NOMO-1 treated with DMSO at 0.1 percent for 48 hours (cell line): ENCODE results near the gene INPP4A.
"Not testable (repeated sequence)": the region's sequence is repeated elsewhere in the genome, so short reads cannot be mapped to it uniquely, and the experiment has no call there.

ENCODE experiments used
- DNase-seq: peaks from one replicate; lab custom pipeline; 2025; ENCODE audit not compliant: unreplicated experiment; lab: John Stamatoyannopoulos, UW

Gene INPP4A

DNA sequence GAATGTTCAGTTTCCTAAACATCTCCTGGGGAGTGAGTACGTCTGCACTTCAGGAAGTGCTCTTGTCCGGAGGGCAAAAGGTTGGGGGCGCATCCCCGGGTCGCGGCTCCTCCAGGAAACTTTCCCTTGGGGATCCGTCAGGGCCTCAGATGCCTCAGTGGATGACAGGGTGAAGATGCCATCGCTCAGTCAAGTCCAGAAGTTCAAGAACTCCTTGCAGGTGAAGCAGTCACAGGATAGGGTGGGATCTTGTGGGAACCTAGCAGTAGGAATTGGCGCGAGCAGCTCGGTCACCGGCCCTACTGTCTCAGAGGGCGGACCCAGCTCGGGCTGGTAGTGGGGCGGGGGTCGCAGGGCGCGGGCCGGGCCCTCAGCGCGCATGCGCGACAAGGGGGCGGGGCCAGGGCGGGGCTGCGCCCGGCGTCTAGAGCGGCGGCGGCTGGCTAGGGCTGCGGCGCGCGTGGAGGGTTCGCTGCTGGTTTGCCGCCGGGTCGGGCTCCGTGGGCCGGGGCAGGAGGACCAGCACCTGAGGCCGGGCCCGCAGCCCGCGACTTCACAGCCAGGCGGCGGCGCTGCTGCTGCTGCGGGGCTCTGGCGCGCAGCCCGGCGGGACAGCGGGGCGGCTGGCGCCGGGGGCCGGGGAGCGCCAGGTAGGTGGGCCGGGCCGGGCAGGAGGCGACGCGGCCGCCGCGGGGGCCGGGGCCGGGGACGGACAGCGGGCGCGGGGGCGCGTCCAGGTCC, at the start of gene INPP4A:
Gene INPP4A (plus strand): TSS at position 423 of the 741 bp plus-strand sequence. CDS start 75,191 bp downstream, outside the sequence.
- peak; percentile 32 for DNase-seq

DNA sequence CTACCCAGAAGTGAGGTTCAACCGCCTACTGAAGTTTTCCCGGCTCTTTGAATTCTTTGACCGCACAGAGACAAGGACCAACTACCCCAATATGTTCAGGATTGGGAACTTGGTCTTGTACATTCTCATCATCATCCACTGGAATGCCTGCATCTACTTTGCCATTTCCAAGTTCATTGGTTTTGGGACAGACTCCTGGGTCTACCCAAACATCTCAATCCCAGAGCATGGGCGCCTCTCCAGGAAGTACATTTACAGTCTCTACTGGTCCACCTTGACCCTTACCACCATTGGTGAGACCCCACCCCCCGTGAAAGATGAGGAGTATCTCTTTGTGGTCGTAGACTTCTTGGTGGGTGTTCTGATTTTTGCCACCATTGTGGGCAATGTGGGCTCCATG, 48.7 kb upstream of the INPP4A start:
- no peak for DNase-seq

DNA sequence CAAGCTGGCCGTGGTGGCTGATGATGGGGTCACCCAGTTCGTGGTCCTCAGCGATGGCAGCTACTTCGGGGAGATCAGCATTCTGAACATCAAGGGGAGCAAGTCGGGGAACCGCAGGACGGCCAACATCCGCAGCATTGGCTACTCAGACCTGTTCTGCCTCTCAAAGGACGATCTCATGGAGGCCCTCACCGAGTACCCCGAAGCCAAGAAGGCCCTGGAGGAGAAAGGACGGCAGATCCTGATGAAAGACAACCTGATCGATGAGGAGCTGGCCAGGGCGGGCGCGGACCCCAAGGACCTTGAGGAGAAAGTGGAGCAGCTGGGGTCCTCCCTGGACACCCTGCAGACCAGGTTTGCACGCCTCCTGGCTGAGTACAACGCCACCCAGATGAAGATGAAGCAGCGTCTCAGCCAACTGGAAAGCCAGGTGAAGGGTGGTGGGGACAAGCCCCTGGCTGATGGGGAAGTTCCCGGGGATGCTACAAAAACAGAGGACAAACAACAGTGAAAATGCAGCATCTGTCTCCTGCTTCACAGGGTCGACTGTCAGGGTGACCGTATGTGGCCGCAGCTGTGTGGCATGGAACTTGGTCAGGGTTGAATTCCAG, 47.8 kb upstream of the INPP4A start:
- no peak for DNase-seq

DNA sequence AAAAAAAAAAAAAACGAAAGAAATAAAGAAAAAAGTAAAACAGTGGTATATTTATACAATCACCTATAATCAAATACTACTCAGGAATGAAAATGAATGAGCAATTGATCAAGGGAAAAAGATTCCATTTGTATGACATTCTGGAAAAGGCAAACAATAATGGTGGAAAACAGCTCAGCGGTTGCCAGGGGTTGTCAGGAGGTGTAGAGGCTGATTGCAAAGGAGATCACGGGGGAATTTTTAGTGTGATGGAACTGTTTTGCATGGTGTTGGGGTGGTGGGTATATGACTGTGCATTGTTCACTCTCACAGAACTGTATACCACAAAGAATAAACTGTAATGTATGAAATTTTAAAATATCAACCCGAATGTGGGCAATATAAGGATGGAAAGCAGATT, 45.5 kb upstream of the INPP4A start:
- no peak for DNase-seq

DNA sequence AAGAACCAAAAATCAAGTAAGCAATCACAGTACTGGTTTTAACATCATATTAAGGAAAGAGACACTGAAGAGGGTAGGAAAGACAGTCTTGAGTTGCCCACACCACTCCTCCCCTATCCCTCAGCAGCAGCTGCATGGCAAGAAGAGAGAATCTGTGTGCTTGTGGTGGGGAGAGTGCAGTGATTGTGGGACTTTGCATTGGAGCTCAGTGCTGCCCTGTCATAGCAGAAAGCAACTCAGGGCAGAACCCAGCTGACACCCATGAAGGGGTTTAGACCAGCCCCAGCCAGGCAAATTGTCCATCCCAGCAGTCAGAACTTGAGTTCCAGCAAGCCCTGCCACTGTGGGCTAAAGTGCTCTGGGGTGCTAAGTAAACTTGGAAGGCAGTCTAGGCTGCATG, 40.8 kb upstream of the INPP4A start:
- DNase-seq: no peak

DNA sequence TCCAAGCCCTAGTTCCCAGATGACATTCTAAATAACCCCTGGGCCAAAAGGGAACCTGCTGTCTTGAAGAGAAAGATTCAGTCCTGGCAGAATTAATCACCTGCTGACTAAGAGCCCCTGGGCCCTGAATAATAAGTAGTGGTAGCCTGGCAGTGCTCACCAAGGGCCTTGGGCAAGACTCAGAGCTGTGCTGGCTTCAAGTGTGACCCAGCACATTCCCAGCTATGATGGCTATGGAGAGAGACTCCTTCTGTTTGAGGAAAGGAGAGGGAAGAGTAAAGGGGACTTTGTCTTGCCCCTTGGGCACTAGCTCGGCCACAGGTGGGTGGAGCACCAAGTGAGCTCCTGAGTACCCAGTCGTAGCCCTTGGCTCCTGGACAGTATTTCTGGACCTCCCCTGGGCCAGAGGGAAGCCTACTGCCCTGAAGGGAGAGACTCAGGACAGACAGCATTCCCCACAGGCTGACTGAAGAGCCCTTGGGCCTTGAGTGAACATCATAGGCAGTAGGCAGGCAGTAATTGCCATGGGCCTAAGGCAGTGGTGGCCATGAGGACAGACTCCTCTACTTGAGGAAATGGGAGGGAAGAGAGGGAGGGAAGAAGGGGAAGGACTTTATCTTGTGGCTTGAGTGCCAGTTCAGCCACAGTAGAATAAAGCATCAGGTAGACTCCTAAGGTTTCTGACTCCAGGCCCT, 40.0 kb upstream of the INPP4A start:
- DNase-seq: no peak

DNA sequence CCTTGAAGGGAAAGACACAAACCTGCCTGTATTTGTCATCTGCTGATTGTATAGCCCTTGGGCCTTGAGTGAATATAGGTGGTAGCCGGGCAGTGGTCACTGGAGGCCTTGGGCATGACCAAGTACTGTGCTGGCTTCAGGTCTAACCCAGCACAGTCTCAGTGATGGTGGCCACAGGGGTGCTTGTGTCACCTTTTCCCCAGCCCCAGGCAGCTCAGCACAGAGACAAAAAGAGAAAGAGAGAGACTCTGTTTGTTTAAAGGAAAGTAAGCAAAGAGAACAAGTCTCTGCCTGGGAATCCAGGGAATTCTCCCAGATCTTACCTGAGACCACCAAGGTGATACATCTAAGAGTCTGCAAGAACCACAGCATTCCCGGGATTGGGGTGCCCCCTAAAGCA, 39.4 kb upstream of the INPP4A start:
- no peak for DNase-seq

DNA sequence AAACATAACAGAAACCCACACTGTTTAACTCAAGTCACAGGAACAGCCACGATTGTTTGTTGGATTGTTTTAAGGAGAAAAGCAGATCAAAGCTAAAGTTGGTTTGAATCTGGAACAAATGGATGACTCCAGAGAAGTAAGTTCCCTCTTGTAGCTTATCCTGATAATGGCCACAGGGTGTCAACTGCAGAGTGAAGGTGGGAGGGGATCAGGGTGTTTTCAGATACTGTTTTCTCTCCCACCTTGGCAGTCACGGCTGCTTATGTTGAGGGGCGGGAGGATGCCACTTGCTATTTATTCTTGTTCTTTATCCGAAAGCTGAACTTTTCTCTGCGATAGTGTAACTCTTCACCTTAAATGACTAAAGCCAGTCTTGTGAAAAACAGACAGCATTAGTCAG, 36.5 kb upstream of the INPP4A start:
- DNase-seq: no peak

DNA sequence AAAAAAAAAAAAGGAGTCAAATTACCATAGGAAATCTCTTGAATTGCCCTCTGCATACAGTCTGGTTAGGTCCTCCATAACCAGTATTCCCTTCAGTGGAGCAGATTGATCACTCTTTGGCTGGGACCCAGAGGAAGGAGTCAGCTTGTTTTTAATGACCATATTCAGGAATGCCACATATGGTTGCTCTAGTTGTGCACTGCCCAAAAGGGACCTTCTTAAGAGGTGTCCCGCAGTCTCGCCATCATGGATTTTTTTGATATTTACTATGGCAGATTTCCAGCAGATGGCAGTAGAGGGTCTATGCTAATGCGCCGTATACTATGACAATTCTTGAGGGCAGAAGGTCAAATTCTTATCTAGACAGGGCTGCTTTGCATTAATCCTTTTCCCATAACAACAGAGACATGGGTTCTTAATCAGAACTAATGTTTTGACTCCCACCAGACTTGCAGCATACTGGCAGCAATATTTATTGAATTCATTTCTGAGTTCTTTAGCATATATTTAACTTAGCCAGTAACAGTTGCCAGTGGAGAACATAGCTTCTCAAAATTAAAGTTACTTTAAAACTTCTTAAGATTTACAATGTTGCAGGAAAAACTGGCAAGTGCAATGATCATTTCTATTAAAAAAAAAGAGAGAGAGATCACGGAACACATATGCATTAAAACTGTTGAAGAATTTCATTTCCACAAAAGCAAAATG, 31.8 kb upstream of the INPP4A start:
- peak; percentile 60 for DNase-seq

DNA sequence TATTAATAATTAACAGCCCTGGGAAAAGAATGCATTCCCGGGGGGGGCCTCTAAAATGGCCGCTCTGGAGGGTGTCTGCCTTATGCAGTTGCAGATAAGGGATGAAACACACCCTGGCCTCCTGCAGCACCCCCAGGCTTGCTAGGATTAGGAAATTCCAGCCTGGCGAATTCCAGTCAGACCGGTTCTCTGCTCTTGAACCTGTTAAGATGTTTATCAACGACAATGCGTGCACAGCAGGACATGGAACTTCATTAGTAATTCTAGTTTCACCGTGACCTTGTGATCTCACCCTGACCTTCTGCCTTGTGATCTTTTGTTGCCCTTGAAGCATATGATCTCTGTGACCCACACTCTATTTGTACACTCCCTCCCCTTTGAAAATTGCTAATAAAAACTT, 30.4 kb upstream of the INPP4A start:
- DNase-seq: not testable (repeated sequence)

DNA sequence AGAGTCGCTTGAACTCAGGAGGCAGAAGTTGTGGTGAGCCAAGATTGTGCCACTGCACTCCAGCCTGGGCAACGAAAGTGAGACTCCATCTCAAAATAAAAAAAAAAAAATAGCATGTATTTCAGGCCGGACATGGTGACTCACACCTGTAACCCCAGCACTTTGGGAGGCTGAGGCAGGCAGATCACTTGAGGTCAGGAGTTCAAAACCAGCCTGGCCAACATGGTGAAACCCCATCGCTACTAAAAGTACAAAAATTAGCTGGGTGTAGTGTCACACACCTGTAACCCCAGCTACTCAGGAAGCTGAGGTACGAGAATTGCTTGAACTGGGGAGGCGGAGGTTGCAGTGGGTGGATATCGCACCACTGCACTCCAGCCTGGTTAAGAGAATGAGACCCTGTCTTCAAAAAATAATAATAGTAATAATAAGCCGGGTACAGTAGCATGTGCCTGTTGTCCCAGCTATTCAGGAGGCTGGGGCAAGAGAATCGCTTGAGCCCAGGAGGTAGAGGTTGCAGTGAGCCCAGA, 28.9 kb upstream of the INPP4A start:
- DNase-seq: not testable (repeated sequence)

DNA sequence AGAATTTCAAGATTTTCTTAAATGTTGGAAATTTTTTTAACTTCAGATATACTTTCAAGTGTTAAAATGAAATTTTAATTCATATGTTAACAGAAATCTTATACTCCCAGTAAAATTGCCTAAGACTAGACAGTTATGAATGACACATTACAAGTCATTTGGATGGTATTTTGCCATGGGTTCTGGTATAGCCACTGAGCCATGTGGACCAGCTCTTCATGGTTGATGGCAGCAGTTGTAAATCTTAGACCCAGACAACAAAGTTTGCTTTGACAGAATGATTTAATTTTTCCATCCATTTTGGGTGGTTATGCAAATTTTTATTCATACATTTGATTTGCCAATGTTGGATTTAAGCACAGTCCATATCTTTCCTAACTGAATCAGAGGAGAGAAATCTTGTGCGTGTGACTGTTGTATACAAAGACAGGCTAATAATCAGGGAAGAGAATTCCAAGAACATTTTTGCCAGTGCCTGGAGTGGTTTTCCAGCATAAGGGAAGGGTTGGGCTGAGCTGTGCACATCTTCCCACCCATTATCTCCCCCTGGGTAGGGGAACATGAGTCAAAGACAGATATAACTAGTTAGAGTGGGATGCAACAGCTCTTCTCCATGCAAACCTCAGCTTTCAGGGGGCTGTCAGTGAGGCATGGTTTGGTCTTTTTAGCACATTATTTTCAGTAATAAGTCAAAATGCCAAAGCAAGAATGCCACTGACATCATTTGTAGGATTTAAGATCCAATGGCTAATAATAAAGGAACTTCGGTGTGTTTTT, 28.1 kb upstream of the INPP4A start:
- no peak for DNase-seq

DNA sequence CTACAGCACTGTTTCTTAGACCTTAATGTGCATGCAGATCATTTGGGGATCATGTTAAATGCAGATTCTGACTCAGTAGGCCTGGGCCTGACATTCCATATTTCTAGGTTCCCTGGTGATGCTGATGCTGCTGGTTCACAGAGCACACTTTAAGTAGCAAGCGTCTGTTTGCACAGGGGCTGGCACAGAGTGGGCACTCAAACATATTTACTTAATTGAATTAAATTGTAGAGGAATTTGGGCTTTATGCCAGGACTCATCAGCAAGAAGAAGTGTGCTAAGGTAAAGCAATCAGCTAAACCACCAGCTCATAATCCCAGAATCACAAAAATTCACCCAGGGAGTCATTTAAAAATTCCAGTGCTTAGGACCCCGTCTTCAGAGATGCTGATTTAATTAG, 25.1 kb upstream of the INPP4A start:
- DNase-seq: no peak

DNA sequence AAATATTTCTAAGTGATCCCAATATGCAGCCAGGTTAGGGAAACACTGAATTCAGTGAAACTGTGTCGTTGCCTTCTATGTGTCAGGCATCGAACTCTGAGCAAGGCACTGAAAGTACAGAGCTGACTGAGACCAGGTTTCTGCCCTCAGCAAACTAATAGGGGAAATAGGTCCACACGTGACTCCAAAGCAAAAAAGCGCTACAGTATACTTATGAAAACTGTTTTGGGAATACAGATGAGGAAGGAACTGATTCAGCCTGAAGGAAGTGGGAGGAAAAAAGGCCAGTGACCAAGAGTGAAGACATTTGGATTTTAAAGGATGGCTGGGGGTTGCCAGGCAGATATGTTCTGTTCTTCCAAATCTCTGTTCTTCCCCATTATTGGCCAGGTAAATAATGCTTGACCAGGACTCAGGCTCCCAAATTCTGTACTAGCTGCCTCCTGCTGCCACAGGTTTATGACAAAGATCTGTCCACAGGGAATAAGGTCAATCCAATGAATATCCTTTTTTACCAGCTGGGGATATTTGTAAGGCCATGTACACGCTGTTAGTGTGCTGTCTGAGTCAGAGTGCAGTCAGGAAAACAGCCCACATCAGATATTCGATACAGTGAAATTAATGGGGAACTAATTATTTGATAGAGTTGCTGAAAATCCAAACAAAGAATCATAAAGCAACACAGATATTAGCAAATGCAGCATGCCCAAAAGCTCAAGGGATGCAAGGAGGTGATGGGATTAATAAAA, 24.5 kb upstream of the INPP4A start:
- no peak for DNase-seq

DNA sequence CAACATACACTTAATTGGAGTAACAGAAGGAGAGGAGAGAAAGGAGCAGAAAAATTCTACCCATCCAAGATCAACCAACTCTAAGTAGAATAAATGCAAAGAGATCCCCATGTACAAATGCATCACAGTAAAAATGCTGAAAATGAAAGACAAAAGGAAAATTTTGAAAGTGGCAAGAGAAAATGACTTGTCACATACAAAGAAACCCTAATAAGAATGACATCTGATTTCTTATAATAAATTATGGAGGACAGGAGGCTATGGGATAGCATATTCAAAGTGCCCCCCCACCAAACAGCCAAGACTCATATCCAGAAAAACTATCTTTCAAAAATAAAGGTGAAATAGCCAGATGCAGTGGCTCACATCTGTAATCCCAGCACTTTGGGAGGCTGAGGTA, 22.2 kb upstream of the INPP4A start:
- DNase-seq: no peak

DNA sequence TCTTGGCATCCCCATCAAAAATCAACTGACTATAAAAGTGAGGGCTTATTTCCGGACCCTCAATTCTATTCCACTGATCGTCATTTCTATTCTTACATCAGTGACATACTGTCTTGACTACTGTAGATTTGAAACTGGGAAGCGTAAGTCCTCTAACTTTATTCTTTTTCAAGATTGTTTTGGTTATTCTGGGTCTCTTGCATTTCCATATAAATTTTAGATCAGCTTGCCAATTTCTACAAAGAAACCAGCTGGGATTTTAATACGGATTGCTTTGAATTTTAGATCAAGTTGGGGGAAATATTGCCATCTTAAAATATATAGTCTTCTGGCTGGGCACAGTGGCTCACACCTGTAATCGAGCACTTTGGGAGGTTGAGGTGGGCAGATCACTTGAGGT, 17.9 kb upstream of the INPP4A start:
- no peak for DNase-seq

DNA sequence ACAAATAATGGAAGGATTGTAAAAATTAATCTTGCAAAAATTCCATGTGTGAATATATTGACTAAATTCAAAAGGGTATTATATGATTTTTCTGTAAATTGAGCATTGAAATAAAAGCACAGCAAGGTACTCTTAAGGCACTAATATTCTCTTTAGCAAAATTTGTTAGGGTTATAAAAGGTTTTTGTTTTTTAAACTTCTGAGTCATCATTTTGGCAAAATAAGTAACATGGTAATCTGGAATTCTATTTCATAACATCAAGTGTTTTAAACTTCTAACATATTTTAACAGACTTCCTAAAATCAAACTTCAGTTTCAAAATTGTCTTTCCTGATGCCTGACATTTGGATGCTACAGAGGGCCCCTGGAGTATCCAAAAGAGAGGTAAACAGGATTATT, 12.5 kb upstream of the INPP4A start:
- no peak for DNase-seq

DNA sequence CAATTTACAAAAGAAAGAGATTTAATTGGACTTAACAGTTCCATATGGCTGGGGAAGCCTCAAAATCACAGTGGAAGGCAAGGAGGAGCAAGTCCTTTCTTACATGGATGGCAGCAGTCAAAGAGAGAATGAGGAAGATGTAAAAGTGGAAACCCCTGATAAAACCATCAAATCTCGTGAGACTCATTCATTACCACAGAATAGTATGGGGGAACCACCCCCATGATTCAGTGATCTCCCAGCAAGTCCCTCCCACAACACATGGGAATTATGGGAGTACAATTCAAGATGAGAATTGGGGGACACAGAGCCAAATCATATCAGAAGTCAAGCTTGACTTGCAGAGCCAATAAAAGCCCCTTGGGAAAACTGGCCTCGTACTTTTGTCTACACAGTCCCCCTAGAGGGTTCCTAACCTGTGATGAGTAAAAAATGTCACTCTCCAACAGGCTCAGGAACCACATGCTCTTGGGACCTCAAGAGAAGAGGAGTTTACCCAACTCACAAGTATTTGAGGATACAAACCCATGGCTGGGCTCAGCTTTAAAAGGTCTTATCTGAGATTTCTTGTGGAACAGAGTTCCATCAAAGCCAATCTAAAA, 11.2 kb upstream of the INPP4A start:
- DNase-seq: no peak

DNA sequence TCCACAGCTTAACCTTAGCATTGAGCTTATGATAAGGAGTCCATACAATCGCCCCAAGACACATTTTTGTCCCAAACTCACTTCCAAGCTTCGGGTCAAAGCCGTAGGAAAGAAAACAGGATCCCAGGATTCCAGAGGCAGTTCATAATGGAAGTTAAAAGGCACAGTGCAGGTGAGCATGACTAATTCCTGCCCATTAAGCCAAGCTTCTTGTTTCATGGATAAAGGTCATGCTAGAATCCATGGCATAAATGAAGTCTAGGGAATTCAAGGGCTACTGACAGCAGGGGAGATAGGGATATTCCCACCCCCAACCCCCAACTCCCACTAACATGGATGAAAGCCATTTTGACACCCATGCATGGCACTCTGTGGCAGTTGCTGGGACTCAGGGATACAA, 10.2 kb upstream of the INPP4A start:
- no peak for DNase-seq

DNA sequence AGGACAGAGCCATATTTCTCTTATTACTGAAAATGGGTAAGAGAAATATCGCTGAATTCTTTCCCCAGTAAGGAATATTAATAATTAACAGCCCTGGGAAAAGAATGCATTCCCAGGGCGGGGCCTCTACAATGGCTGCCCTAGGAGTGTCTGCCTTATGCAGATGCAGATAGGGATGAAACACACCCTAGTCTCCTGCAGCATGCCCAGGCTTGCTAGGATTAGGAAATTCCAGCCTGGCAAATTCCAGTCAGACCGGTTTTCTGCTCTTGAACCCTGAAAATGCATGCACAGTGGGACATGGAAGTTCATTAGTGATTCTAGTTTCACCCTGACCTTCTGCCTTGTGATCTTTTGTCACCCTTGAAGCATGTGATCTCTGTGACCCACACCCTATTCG, 9.0 kb upstream of the INPP4A start:
- not testable (repeated sequence) for DNase-seq
